ENCODE measurements around the gene DHRS9.
"Not testable (repeated sequence)": the region's sequence is repeated elsewhere in the genome, so short reads cannot be mapped to it uniquely, and the experiment has no call there.

The DHRS9 gene

DNA sequence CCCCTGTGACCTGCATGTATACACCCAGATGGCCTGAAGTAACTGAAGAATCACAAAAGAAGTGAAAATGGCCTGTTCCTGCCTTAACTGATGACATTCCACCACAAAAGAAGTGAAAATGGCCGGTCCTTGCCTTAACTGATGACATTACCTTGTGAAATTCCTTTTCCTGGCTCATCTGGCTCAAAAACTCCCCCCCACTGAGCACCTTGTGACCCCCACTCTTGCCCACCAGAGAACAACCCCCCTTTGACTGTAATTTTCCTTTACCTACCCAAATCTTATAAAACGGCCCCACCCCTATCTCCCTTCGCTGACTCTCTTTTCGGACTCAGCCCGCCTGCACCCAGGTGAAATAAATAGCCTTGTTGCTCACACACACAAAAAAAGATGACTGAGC is 67.1 kb downstream of the DHRS9 start:
- DNase-seq = not testable (repeated sequence)

- DNase-seq = no peak
Observed at GRCh38 chr2:169136885-169137534, 67.6 kb downstream of the DHRS9 start.

- DNase-seq = no peak
Observed at GRCh38 chr2:169137924-169138323, 68.6 kb downstream of the DHRS9 start.

GRCh38 chr2:169139145-169139544 is 69.8 kb downstream of the DHRS9 start:
- no peak for DNase-seq

DNA sequence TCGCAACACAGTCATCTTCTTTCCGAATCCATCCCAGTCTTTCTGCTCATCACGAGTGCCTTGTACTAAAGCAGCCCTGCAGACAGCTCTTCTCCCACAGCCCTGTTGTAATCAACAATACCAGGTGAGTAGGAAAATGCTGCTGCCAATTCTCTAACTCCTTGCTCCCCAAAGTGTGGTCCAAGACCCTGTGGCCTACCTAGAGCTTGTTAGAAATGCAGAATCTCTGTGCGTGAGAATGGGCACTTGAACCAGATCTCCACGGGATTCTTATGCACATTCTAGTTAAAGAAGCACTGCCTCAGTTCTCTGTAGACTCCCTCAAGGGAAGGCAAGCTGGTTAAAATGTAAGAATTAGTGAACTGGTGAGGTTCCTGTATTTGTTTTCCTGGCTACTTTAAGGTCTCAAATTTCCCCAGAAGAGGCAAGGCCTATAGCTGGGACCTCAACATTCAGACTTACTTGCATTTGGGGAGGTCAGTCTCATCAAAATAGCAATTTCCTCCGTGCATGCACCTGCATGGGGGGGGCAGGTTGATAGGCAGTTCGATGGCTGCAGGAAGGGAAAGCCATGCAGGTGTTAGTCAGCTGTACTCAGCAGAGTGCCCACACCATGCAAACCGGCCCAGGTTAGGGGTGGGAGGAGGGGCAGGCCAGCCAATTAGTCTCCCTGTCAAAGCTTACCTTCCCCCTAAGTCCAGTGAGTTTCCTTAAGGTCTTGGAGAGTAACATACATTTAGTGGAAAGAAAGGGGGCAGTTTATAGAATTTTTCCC is 70.8 kb downstream of the DHRS9 start:
- no peak for DNase-seq

- peak; percentile 13 to 59 (median 34) for DNase-seq
Observed at GRCh38 chr2:169141713-169142352, 72.5 kb downstream of the DHRS9 start.

DNA sequence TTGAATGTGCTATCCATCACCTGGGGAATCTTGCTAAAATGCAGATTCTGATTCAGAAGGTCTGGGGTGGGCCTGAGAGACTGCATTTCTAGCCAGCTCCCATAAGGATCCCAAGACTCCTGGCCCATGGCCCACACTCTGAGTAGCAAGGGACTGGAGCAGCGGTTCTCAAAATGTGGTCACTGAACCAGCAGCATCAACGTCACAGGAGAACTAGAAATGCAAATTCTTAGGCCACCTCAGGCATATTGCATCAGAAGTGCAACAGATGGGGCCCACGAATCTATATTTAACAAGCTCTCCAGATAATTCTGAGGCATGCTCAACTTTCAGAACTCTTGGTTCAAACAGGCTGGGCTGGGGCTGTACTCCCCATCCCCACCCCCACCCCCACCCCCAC is 74.6 kb downstream of the DHRS9 start:
- no peak for DNase-seq

Data from T-helper 1 cell (primary cell).